Trophoblast cell (in vitro differentiated cells and primary cell): ENCODE results near the gene KIRREL3.

Experiments
- DNase-seq, 2 donors: peaks; one replicate each; pipeline ENCODE4 v3.0.0-alpha.2; 2016
- H2AFZ ChIP-seq: 2 replicates; pipeline ENCODE4 v1.6.1; 2013; ENCODE audit warnings: low read length, moderate library complexity, mild to moderate bottlenecking; ENCODE audit not compliant: insufficient read depth, poor library complexity
- H2AK5ac ChIP-seq: 2 replicates; pipeline ENCODE4 v1.6.1; 2013; ENCODE audit warnings: mild to moderate bottlenecking, low read length
- H2BK120ac ChIP-seq: 2 replicates; pipeline ENCODE4 v1.6.1; 2013; ENCODE audit warnings: low read length, mild to moderate bottlenecking, moderate library complexity; ENCODE audit not compliant: insufficient read depth, poor library complexity
- H2BK12ac ChIP-seq: 2 replicates; pipeline ENCODE4 v1.6.1; 2013; ENCODE audit warnings: mild to moderate bottlenecking, low read length, moderate library complexity
- H2BK5ac ChIP-seq: 2 replicates; pipeline ENCODE4 v1.6.1; 2013; ENCODE audit warnings: low read length, low read depth, moderate library complexity, mild to moderate bottlenecking; ENCODE audit not compliant: poor library complexity
- H3K14ac ChIP-seq: 2 replicates; pipeline ENCODE4 v1.6.1; 2013; ENCODE audit warnings: mild to moderate bottlenecking, low read length
- H3K18ac ChIP-seq: 2 replicates; pipeline ENCODE4 v1.6.1; 2013; ENCODE audit warnings: mild to moderate bottlenecking, low read length
- H3K23ac ChIP-seq: 2 replicates; pipeline ENCODE4 v1.6.1; 2013; ENCODE audit warnings: low read length
- H3K27ac ChIP-seq: 2 replicates; pipeline ENCODE4 v1.5.1; 2013; ENCODE audit warnings: low read depth, mild to moderate bottlenecking, inconsistent platforms, low read length, moderate library complexity
- H3K27me3 ChIP-seq: 2 replicates; pipeline ENCODE4 v1.6.1; 2013; ENCODE audit warnings: inconsistent platforms, mild to moderate bottlenecking, low read length, moderate library complexity; ENCODE audit not compliant: insufficient read depth
- H3K36me3 ChIP-seq, 2 experiments: 1 replicate in 1 of 2; 2 replicates in 1 of 2; pipeline ENCODE4 v1.6.1; 2013; ENCODE audit warnings: low read length in 2 of 2, mild to moderate bottlenecking in 2 of 2, moderate library complexity in 1 of 2; ENCODE audit not compliant: insufficient read depth in 2 of 2, control insufficient read depth in 1 of 2
- H3K4ac ChIP-seq: 2 replicates; pipeline ENCODE4 v1.6.1; 2013; ENCODE audit warnings: low read depth, mild to moderate bottlenecking, low read length, moderate library complexity
- H3K4me1 ChIP-seq, 2 experiments: 1 replicate in 1 of 2; 2 replicates in 1 of 2; pipeline ENCODE4 v1.6.1; 2013; ENCODE audit warnings: low read length in 2 of 2, mild to moderate bottlenecking in 2 of 2, moderate library complexity in 1 of 2; ENCODE audit not compliant: insufficient read depth in 2 of 2, control insufficient read depth in 1 of 2
- H3K4me2 ChIP-seq: 2 replicates; pipeline ENCODE4 v1.6.1; 2013; ENCODE audit warnings: inconsistent platforms, mild to moderate bottlenecking, low read length, moderate library complexity
- H3K4me3 ChIP-seq: 2 replicates; pipeline ENCODE4 v1.5.1; 2013; ENCODE audit warnings: mild to moderate bottlenecking, low read depth, low read length, inconsistent platforms
- H3K79me1 ChIP-seq: one replicate; pipeline ENCODE4 v1.6.1; 2013; ENCODE audit warnings: low read length
- H3K79me2 ChIP-seq: 2 replicates; pipeline ENCODE4 v1.6.1; 2013; ENCODE audit warnings: low read length, mild to moderate bottlenecking; ENCODE audit not compliant: control insufficient read depth, insufficient read depth, poor library complexity
- H3K9ac ChIP-seq: 2 replicates; pipeline ENCODE4 v1.6.1; 2013; ENCODE audit warnings: mild to moderate bottlenecking, low read length
- H3K9me3 ChIP-seq: 2 replicates; pipeline ENCODE4 v1.6.1; 2013; ENCODE audit warnings: low read depth, mild to moderate bottlenecking, control low read depth, inconsistent platforms, low read length; ENCODE audit not compliant: insufficient read depth
- H4K12ac ChIP-seq: 2 replicates; pipeline ENCODE4 v1.6.1; 2013; ENCODE audit warnings: low read depth, mild to moderate bottlenecking, low read length, moderate library complexity
- H4K8ac ChIP-seq: 2 replicates; pipeline ENCODE4 v1.6.1; 2013; ENCODE audit warnings: low read depth, mild to moderate bottlenecking, low read length, moderate library complexity
- H4K91ac ChIP-seq: one replicate; pipeline ENCODE4 v1.6.1; 2013; ENCODE audit warnings: low read depth, mild to moderate bottlenecking, low read length, moderate library complexity
- WGBS: extraction: QIAGEN DNeasy Blood & Tissue Kit; methylation state at CpG from one replicate; pipeline ENCODE4 v1.1.7; 2013; ENCODE audit warnings: missing lambda C conversion rate; ENCODE audit not compliant: insufficient read length, insufficient coverage; ENCODE audit errors: extremely low coverage; 5-methylcytosine and 5-hydroxymethylcytosine counted together

The KIRREL3 gene

GRCh38 chr11:126893796-126894195 lies 106.8 kb downstream of the KIRREL3 start:
- Histone ChIP-seq H3K4me1 (peaks cover 0 to 5% of the 10 kb centered on the region in 2 experiments), H4K12ac (no peak overlapping the region), H3K4me2 (no peak overlapping the region), H2AK5ac (no peak overlapping the region), H2BK5ac (no peak overlapping the region), H3K9me3 (peaks cover 4% of the 10 kb centered on the region), H4K91ac (no peak overlapping the region), H2BK12ac (no peak overlapping the region), H4K8ac (no peak overlapping the region), H3K23ac (no peak overlapping the region), H2BK120ac (no peak overlapping the region), H3K27me3 (no peaks in the 10 kb centered on the region), H3K14ac (no peak overlapping the region), H2AFZ (no peak overlapping the region), H3K36me3 (no peaks in the 10 kb centered on the region), H3K4me3 (no peak overlapping the region), H3K4ac (no peak overlapping the region), H3K18ac (no peak overlapping the region), H3K9ac (no peak overlapping the region), H3K27ac (no peak overlapping the region), H3K79me1 (no peaks in the 10 kb centered on the region), H3K79me2 (no peaks in the 10 kb centered on the region)
- peak; percentile 10 to 57 for DNase-seq
- WGBS = no CpG with 5 or more reads among the region's 5 CpGs

GRCh38 chr11:126892756-126893155 lies 107.8 kb downstream of the KIRREL3 start:
- H3K9me3 ChIP-seq = peaks cover 4% of the 10 kb centered on the region
- H3K27me3 ChIP-seq = no peaks in the 10 kb centered on the region
- H3K14ac ChIP-seq = no peak overlapping the region
- no peak for DNase-seq
- H3K79me1 ChIP-seq = no peaks in the 10 kb centered on the region
- H2BK120ac ChIP-seq = no peak overlapping the region
- no peak overlapping the region for H3K4me3 ChIP-seq
- WGBS = no CpG with 5 or more reads among the region's 9 CpGs
- H3K36me3 ChIP-seq = no peaks in the 10 kb centered on the region
- no peak overlapping the region for H3K9ac ChIP-seq
- H3K23ac ChIP-seq = no peak overlapping the region
- H3K4me1 ChIP-seq = peaks cover 0 to 5% of the 10 kb centered on the region in 2 experiments
- no peak overlapping the region for H2AFZ ChIP-seq
- H3K18ac ChIP-seq = no peak overlapping the region
- H2AK5ac ChIP-seq = no peak overlapping the region
- no peak overlapping the region for H3K27ac ChIP-seq
- H3K79me2 ChIP-seq = no peaks in the 10 kb centered on the region
- H2BK5ac ChIP-seq = no peak overlapping the region
- no peak overlapping the region for H3K4me2 ChIP-seq
- no peak overlapping the region for H4K8ac ChIP-seq
- no peak overlapping the region for H4K91ac ChIP-seq
- no peak overlapping the region for H4K12ac ChIP-seq
- no peak overlapping the region for H3K4ac ChIP-seq
- H2BK12ac ChIP-seq = no peak overlapping the region

GRCh38 chr11:126891556-126892217 lies 108.9 kb downstream of the KIRREL3 start:
- H4K91ac ChIP-seq = no peak overlapping the region
- H3K4me1 ChIP-seq = peaks cover 2 to 11% of the 10 kb centered on the region in 2 experiments
- H4K12ac ChIP-seq = no peak overlapping the region
- H3K9me3 ChIP-seq = peaks cover 4% of the 10 kb centered on the region
- H3K4me3 ChIP-seq = no peak overlapping the region
- H3K79me2 ChIP-seq = no peaks in the 10 kb centered on the region
- no peak overlapping the region for H2AK5ac ChIP-seq
- H3K14ac ChIP-seq = no peak overlapping the region
- H2BK12ac ChIP-seq = no peak overlapping the region
- no peak for DNase-seq
- no CpG with 5 or more reads among the region's 4 CpGs for WGBS
- H3K9ac ChIP-seq = no peak overlapping the region
- no peak overlapping the region for H3K27ac ChIP-seq
- H4K8ac ChIP-seq = no peak overlapping the region
- no peak overlapping the region for H2BK120ac ChIP-seq
- H3K36me3 ChIP-seq = no peaks in the 10 kb centered on the region
- no peak overlapping the region for H2AFZ ChIP-seq
- H3K4ac ChIP-seq = no peak overlapping the region
- no peak overlapping the region for H2BK5ac ChIP-seq
- no peak overlapping the region for H3K23ac ChIP-seq
- no peak overlapping the region for H3K18ac ChIP-seq
- H3K79me1 ChIP-seq = peaks cover 2% of the 10 kb centered on the region
- no peak overlapping the region for H3K4me2 ChIP-seq
- no peaks in the 10 kb centered on the region for H3K27me3 ChIP-seq

- Histone ChIP-seq H3K27me3 (no peaks in the 10 kb centered on the region), H2AFZ (no peak overlapping the region), H3K23ac (no peak overlapping the region), H3K79me1 (peaks cover 2% of the 10 kb centered on the region), H3K4me2 (no peak overlapping the region), H3K4me3 (no peak overlapping the region), H4K91ac (no peak overlapping the region), H3K27ac (no peak overlapping the region), H2AK5ac (no peak overlapping the region), H3K9me3 (peaks cover under 1% of the 10 kb centered on the region), H3K14ac (no peak overlapping the region), H3K4me1 (peaks cover 2 to 14% of the 10 kb centered on the region in 2 experiments), H4K8ac (no peak overlapping the region), H3K9ac (no peak overlapping the region), H2BK5ac (no peak overlapping the region), H4K12ac (no peak overlapping the region), H2BK120ac (no peak overlapping the region), H3K18ac (no peak overlapping the region), H2BK12ac (no peak overlapping the region), H3K4ac (no peak overlapping the region), H3K36me3 (no peaks in the 10 kb centered on the region), H3K79me2 (no peaks in the 10 kb centered on the region)
- WGBS = no CpG with 5 or more reads among the region's 7 CpGs
- DNase-seq = no peak
Observed at GRCh38 chr11:126890561-126890960, 110.0 kb downstream of the KIRREL3 start.
